Measurements from ENCODE around the gene ZNF485.

Gene ZNF485

DNA sequence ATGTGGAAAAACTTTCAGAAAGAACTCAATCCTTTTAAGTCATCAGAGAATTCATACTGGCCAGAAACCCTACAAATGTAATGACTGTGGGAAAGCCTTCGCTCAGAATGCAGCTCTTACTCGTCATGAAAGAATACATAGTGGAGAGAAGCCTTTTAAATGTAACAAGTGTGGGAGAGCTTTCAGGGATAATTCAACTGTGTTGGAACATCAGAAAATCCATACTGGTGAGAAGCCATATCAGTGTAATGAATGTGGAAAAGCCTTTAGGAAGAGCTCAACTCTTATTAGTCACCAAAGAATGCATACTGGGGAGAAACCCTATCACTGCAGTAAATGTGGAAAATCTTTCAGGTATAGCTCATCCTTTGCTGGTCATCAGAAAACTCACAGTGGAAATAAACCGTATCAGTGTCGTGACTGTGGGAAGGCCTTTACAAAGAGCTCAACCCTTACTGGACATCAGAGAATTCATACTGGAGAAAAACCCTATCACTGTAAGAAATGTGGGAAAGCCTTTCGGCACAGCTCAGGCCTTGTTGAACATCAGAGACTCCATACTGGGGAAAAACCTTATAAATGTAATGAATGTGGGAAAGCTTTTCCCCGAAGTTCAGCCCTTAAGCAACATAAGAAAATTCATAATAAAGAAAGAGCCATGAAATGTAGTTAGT, 10.6 kb downstream of the ZNF485 start:
- no peaks in the 10 kb centered on the region for H3K27me3 ChIP-seq (ENCODE audit: insufficient read depth, poor library complexity, severe bottlenecking)
- H3K27ac ChIP-seq (replicated peaks) = no peak overlapping the region
- no peak for DNase-seq (ENCODE audit: low read depth in 1 of 2, low spot score in 1 of 2)
- H3K4me3 ChIP-seq (replicated peaks; ENCODE audit: insufficient read depth, low read length) = no peak overlapping the region
- no peak for TF ChIP-seq SPI1 (IDR thresholded peaks at IDR 0.05; ENCODE audit: borderline replicate concordance, low read depth)
- no peak for TF ChIP-seq REST (IDR thresholded peaks at IDR 0.05; ENCODE audit: insufficient replicate concordance, low read depth)
- TF ChIP-seq GABPA (IDR thresholded peaks at IDR 0.05; ENCODE audit: low read depth) = no peak
- no peak for TF ChIP-seq POLR2AphosphoS5 (IDR thresholded peaks at IDR 0.05; ENCODE audit: low read depth)
- TF ChIP-seq, protein P1, sequence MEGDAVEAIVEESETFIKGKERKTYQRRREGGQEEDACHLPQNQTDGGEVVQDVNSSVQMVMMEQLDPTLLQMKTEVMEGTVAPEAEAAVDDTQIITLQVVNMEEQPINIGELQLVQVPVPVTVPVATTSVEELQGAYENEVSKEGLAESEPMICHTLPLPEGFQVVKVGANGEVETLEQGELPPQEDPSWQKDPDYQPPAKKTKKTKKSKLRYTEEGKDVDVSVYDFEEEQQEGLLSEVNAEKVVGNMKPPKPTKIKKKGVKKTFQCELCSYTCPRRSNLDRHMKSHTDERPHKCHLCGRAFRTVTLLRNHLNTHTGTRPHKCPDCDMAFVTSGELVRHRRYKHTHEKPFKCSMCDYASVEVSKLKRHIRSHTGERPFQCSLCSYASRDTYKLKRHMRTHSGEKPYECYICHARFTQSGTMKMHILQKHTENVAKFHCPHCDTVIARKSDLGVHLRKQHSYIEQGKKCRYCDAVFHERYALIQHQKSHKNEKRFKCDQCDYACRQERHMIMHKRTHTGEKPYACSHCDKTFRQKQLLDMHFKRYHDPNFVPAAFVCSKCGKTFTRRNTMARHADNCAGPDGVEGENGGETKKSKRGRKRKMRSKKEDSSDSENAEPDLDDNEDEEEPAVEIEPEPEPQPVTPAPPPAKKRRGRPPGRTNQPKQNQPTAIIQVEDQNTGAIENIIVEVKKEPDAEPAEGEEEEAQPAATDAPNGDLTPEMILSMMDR (IDR thresholded peaks at IDR 0.05; ENCODE audit: insufficient read depth, low read length) = no peak

DNA sequence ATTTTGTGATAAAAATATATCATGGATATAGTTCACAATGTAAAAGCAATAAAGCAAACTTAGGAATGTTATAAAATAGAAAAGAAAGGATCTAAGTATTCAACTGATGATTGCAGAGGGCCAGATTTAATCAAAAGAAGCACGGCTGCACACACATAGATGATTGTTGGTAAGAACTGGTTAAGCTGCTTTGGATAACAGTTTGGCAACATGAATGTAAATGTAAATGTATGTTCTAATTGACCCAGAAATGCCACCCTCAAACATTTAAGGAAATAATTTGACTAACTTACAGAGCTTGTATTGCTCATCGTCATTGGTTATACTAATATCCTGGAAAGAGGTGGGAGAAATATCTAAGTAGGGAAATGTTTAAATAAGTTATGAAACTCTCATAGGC, 13.1 kb downstream of the ZNF485 start:
- no peak for DNase-seq (ENCODE audit: low read depth in 1 of 2, low spot score in 1 of 2)
- no peak overlapping the region for H3K27ac ChIP-seq (replicated peaks)
- H3K4me3 ChIP-seq (replicated peaks; ENCODE audit: insufficient read depth, low read length) = no peak overlapping the region
- H3K27me3 ChIP-seq (ENCODE audit: insufficient read depth, poor library complexity, severe bottlenecking) = no peaks in the 10 kb centered on the region
- TF ChIP-seq GABPA (IDR thresholded peaks at IDR 0.05; ENCODE audit: low read depth) (no peak), SPI1 (IDR thresholded peaks at IDR 0.05; ENCODE audit: borderline replicate concordance, low read depth) (no peak), POLR2AphosphoS5 (IDR thresholded peaks at IDR 0.05; ENCODE audit: low read depth) (no peak), REST (IDR thresholded peaks at IDR 0.05; ENCODE audit: insufficient replicate concordance, low read depth) (no peak)
- TF ChIP-seq, protein P1 (IDR thresholded peaks at IDR 0.05; ENCODE audit: insufficient read depth, low read length) = no peak

GRCh38 chr10:43622038-43622437, 15.8 kb downstream of the ZNF485 start:
- Histone ChIP-seq H3K27me3 (ENCODE audit: insufficient read depth, poor library complexity, severe bottlenecking) (no peaks in the 10 kb centered on the region), H3K27ac (replicated peaks) (no peak overlapping the region)
- TF ChIP-seq GABPA (IDR thresholded peaks at IDR 0.05; ENCODE audit: low read depth) = no peak
- no peak for TF ChIP-seq SPI1 (IDR thresholded peaks at IDR 0.05; ENCODE audit: borderline replicate concordance, low read depth)
- TF ChIP-seq POLR2AphosphoS5 (IDR thresholded peaks at IDR 0.05; ENCODE audit: low read depth) = no peak
- TF ChIP-seq, protein P1 (IDR thresholded peaks at IDR 0.05; ENCODE audit: insufficient read depth, low read length) = no peak
- TF ChIP-seq REST (IDR thresholded peaks at IDR 0.05; ENCODE audit: insufficient replicate concordance, low read depth) = no peak

More at GRCh38 chr10:43622038-43622437, 15.8 kb downstream of the ZNF485 start:
- no peak overlapping the region for H3K4me3 ChIP-seq (replicated peaks; ENCODE audit: insufficient read depth, low read length)
- DNase-seq (ENCODE audit: low read depth in 1 of 2, low spot score in 1 of 2) = no peak

Measured in HL-60 (cell line).